ENCODE data around the gene EVX2. TPM values are rescaled to one million over a fixed set of nuclear protein-coding genes. Genes with fewer than 3 reads are reported as not detected.

EVX2 gene
- total and polyA plus RNA-seq, 2 of the 13 experiments (the other 11 are each of a cell fraction or from before 2014, with no cell fraction given), result not detected

- TF ChIP-seq, protein P1, sequence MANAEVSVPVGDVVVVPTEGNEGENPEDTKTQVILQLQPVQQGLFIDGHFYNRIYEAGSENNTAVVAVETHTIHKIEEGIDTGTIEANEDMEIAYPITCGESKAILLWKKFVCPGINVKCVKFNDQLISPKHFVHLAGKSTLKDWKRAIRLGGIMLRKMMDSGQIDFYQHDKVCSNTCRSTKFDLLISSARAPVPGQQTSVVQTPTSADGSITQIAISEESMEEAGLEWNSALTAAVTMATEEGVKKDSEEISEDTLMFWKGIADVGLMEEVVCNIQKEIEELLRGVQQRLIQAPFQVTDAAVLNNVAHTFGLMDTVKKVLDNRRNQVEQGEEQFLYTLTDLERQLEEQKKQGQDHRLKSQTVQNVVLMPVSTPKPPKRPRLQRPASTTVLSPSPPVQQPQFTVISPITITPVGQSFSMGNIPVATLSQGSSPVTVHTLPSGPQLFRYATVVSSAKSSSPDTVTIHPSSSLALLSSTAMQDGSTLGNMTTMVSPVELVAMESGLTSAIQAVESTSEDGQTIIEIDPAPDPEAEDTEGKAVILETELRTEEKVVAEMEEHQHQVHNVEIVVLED (CRISPR knock-in tag; IDR thresholded peaks at IDR 0.05; ENCODE audit: borderline replicate concordance), result 0 out of 2 replicates have a peak, but pooled peaks have one; percentile 40
- TF ChIP-seq NFATC3 (CRISPR knock-in tag; IDR thresholded peaks at IDR 0.05) (peak; percentile 76; the same call in 1 of the 2 replicates), HIVEP1 (CRISPR knock-in tag; IDR thresholded peaks at IDR 0.05) (peak; percentile 55; the same call in 1 of the 2 replicates), ZNF687 (CRISPR knock-in tag; IDR thresholded peaks at IDR 0.05) (peak; percentile 82), ZNF619 (CRISPR knock-in tag; IDR thresholded peaks at IDR 0.05) (0 out of 2 replicates have a peak, but pooled peaks have one; percentile 69), HNRNPLL (IDR thresholded peaks at IDR 0.05; ENCODE audit: low read depth, low read length, poor library complexity, severe bottlenecking) (peak; percentile 67), ZBTB33 (CRISPR knock-in tag; IDR thresholded peaks at IDR 0.05) (no peak), ZNF253 (CRISPR knock-in tag; IDR thresholded peaks at IDR 0.05; ENCODE audit: borderline replicate concordance) (peak; percentile 11; the same call in 1 of the 2 replicates), KAT7 (CRISPR knock-in tag; IDR thresholded peaks at IDR 0.05; ENCODE audit: borderline replicate concordance) (no peak), ZNF143 (CRISPR knock-in tag; IDR thresholded peaks at IDR 0.05) (0 out of 2 replicates have a peak, but pooled peaks have one; percentile 26)
- TF ChIP-seq, protein P2, sequence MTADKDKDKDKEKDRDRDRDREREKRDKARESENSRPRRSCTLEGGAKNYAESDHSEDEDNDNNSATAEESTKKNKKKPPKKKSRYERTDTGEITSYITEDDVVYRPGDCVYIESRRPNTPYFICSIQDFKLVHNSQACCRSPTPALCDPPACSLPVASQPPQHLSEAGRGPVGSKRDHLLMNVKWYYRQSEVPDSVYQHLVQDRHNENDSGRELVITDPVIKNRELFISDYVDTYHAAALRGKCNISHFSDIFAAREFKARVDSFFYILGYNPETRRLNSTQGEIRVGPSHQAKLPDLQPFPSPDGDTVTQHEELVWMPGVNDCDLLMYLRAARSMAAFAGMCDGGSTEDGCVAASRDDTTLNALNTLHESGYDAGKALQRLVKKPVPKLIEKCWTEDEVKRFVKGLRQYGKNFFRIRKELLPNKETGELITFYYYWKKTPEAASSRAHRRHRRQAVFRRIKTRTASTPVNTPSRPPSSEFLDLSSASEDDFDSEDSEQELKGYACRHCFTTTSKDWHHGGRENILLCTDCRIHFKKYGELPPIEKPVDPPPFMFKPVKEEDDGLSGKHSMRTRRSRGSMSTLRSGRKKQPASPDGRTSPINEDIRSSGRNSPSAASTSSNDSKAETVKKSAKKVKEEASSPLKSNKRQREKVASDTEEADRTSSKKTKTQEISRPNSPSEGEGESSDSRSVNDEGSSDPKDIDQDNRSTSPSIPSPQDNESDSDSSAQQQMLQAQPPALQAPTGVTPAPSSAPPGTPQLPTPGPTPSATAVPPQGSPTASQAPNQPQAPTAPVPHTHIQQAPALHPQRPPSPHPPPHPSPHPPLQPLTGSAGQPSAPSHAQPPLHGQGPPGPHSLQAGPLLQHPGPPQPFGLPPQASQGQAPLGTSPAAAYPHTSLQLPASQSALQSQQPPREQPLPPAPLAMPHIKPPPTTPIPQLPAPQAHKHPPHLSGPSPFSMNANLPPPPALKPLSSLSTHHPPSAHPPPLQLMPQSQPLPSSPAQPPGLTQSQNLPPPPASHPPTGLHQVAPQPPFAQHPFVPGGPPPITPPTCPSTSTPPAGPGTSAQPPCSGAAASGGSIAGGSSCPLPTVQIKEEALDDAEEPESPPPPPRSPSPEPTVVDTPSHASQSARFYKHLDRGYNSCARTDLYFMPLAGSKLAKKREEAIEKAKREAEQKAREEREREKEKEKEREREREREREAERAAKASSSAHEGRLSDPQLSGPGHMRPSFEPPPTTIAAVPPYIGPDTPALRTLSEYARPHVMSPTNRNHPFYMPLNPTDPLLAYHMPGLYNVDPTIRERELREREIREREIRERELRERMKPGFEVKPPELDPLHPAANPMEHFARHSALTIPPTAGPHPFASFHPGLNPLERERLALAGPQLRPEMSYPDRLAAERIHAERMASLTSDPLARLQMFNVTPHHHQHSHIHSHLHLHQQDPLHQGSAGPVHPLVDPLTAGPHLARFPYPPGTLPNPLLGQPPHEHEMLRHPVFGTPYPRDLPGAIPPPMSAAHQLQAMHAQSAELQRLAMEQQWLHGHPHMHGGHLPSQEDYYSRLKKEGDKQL (CRISPR knock-in tag; IDR thresholded peaks at IDR 0.05; ENCODE audit: low read depth), result no peak
- TF ChIP-seq, protein P3, sequence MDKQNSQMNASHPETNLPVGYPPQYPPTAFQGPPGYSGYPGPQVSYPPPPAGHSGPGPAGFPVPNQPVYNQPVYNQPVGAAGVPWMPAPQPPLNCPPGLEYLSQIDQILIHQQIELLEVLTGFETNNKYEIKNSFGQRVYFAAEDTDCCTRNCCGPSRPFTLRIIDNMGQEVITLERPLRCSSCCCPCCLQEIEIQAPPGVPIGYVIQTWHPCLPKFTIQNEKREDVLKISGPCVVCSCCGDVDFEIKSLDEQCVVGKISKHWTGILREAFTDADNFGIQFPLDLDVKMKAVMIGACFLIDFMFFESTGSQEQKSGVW (CRISPR knock-in tag; IDR thresholded peaks at IDR 0.05; ENCODE audit: borderline replicate concordance), result no peak
These were observed 4.5 kb upstream of the EVX2 start (continued) for GRCh38 chr2:176088048-176088936.

All from HepG2 (cell line).